CD4-positive, alpha-beta T cell treated with Interleukin-6 for 4 hours (primary cell): Measurements from ENCODE around the gene ANKRD36.
"Not testable (repeated sequence)": the region's sequence is repeated elsewhere in the genome, so short reads cannot be mapped to it uniquely, and the experiment has no call there.

Experiments
- DNase-seq: peaks from one replicate; pipeline ENCODE4 v3.0.0-alpha.2; 2020; ENCODE audit warnings: mixed read lengths

ANKRD36 gene

GRCh38 chr2:97129090-97129489, 16.1 kb downstream of the ANKRD36 start:
- not testable (repeated sequence) for DNase-seq

- DNase-seq, result not testable (repeated sequence)
These were observed 31.1 kb downstream of the ANKRD36 start for GRCh38 chr2:97144016-97144415.

GRCh38 chr2:97166548-97166947, 53.6 kb downstream of the ANKRD36 start:
- not testable (repeated sequence) for DNase-seq

- DNase-seq, result not testable (repeated sequence)
These were observed 55.0 kb downstream of the ANKRD36 start for GRCh38 chr2:97167938-97168337.

GRCh38 chr2:97168583-97168982, 55.6 kb downstream of the ANKRD36 start:
- not testable (repeated sequence) for DNase-seq

- not testable (repeated sequence) for DNase-seq
These were observed 67.4 kb downstream of the ANKRD36 start for GRCh38 chr2:97180391-97180790.

- DNase-seq, result not testable (repeated sequence)
These were observed 82.4 kb downstream of the ANKRD36 start for GRCh38 chr2:97195349-97195748.

GRCh38 chr2:97197251-97197650, 84.3 kb downstream of the ANKRD36 start:
- not testable (repeated sequence) for DNase-seq

- DNase-seq, result not testable (repeated sequence)
These were observed 87.9 kb downstream of the ANKRD36 start for GRCh38 chr2:97200887-97201286.

GRCh38 chr2:97202643-97203250, 89.8 kb downstream of the ANKRD36 start:
- DNase-seq, result not testable (repeated sequence)

GRCh38 chr2:97210325-97210724, 97.4 kb downstream of the ANKRD36 start:
- DNase-seq, result no peak

- not testable (repeated sequence) for DNase-seq
These were observed 102.1 kb downstream of the ANKRD36 start for GRCh38 chr2:97215025-97215424.

GRCh38 chr2:97230848-97231585, 118.1 kb downstream of the ANKRD36 start:
- not testable (repeated sequence) for DNase-seq

GRCh38 chr2:97232981-97233380, 120.0 kb downstream of the ANKRD36 start:
- not testable (repeated sequence) for DNase-seq

- DNase-seq, result not testable (repeated sequence)
These were observed 120.8 kb downstream of the ANKRD36 start for GRCh38 chr2:97233660-97234295.

- DNase-seq, result not testable (repeated sequence)
These were observed 148.2 kb downstream of the ANKRD36 start for GRCh38 chr2:97261192-97261591.

GRCh38 chr2:97266449-97266848, 153.5 kb downstream of the ANKRD36 start:
- DNase-seq, result not testable (repeated sequence)

GRCh38 chr2:97267411-97268074, 154.6 kb downstream of the ANKRD36 start:
- peak; percentile 1 for DNase-seq

GRCh38 chr2:97268075-97268591, 155.2 kb downstream of the ANKRD36 start:
- not testable (repeated sequence) for DNase-seq

- DNase-seq, result not testable (repeated sequence)
These were observed 163.4 kb downstream of the ANKRD36 start for GRCh38 chr2:97276232-97276798.

- not testable (repeated sequence) for DNase-seq
These were observed 172.2 kb downstream of the ANKRD36 start for GRCh38 chr2:97285187-97285586.

GRCh38 chr2:97293687-97294086, 180.7 kb downstream of the ANKRD36 start:
- not testable (repeated sequence) for DNase-seq
